Measurements from ENCODE around the gene MCF2L. TPM values are rescaled to one million over a fixed set of nuclear protein-coding genes. Genes with fewer than 3 reads are reported as not detected.

MCF2L gene
- total and polyA plus RNA-seq, 2 experiments from 2014 or later = 4.8 to 25.6 TPM

- TF ChIP-seq CTCF (conservative IDR thresholded peaks at IDR 0.05; ENCODE audit: low read depth in 2 of 2) = no peak
- TF ChIP-seq JUNB (IDR thresholded peaks at IDR 0.05; ENCODE audit: unreplicated experiment) = no peak
- TF ChIP-seq ETS1 (IDR thresholded peaks at IDR 0.05) = no peak
- TF ChIP-seq, protein P1, sequence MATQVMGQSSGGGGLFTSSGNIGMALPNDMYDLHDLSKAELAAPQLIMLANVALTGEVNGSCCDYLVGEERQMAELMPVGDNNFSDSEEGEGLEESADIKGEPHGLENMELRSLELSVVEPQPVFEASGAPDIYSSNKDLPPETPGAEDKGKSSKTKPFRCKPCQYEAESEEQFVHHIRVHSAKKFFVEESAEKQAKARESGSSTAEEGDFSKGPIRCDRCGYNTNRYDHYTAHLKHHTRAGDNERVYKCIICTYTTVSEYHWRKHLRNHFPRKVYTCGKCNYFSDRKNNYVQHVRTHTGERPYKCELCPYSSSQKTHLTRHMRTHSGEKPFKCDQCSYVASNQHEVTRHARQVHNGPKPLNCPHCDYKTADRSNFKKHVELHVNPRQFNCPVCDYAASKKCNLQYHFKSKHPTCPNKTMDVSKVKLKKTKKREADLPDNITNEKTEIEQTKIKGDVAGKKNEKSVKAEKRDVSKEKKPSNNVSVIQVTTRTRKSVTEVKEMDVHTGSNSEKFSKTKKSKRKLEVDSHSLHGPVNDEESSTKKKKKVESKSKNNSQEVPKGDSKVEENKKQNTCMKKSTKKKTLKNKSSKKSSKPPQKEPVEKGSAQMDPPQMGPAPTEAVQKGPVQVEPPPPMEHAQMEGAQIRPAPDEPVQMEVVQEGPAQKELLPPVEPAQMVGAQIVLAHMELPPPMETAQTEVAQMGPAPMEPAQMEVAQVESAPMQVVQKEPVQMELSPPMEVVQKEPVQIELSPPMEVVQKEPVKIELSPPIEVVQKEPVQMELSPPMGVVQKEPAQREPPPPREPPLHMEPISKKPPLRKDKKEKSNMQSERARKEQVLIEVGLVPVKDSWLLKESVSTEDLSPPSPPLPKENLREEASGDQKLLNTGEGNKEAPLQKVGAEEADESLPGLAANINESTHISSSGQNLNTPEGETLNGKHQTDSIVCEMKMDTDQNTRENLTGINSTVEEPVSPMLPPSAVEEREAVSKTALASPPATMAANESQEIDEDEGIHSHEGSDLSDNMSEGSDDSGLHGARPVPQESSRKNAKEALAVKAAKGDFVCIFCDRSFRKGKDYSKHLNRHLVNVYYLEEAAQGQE (IDR thresholded peaks at IDR 0.05; ENCODE audit: unreplicated experiment) = no peak
- no peak for TF ChIP-seq STAT1 (IDR thresholded peaks at IDR 0.05; ENCODE audit: unreplicated experiment)
- no peak for TF ChIP-seq ZNF331 (CRISPR knock-in tag; IDR thresholded peaks at IDR 0.05; ENCODE audit: low read depth)
- no peak for TF ChIP-seq EZH2phosphoT487 (IDR thresholded peaks at IDR 0.05; ENCODE audit: unreplicated experiment)
- TF ChIP-seq CREB1 (CRISPR knock-in tag; IDR thresholded peaks at IDR 0.05; ENCODE audit: low read depth) = no peak
Observed at GRCh38 chr13:112995395-112996191, 26.6 kb downstream of the MCF2L start (continued).

DNA sequence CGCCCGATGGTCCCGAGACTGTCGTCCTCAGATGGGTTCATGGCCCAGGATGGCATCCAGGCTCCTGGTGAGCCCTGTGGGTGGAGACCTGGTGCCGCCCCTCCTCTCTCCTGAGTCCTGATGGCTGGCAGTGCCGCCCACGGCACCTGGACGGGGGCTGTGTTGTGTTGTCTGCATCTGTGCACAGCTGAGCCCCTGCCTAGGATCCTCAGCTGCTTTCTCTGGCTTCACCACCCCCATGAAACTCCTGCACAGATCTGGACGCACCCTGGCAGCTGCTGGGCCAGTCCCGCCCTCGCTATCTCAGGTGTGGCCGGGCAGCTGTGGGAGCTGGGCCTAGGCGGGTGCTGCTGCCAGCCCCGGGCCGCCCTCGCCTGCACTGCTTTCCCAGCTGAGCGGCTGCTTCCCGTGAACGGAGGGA, 27.7 kb downstream of the MCF2L start:
- Histone ChIP-seq H3K79me2 (replicated peaks; ENCODE audit: insufficient read depth) (no peaks in the 10 kb centered on the region), H3K4me2 (no peak overlapping the region), H4K20me1 (replicated peaks; ENCODE audit: insufficient read depth) (no peaks in the 10 kb centered on the region), H3K27ac (ENCODE audit: low read depth) (no peak overlapping the region), H3K27me3 (ENCODE audit: insufficient read depth) (no peaks in the 10 kb centered on the region), H3K4me1 (ENCODE audit: insufficient read depth) (no peaks in the 10 kb centered on the region), H3K9me2 (ENCODE audit: insufficient read depth) (no peaks in the 10 kb centered on the region), H3K36me3 (ENCODE audit: insufficient read depth) (no peaks in the 10 kb centered on the region), H2AFZ (no peak overlapping the region), H3F3A (replicated peaks; ENCODE audit: low read depth) (no peaks in the 10 kb centered on the region), H3K4me3 (no peak overlapping the region)
- Mint-ChIP-seq H3K27ac (no peak overlapping the region), H3K9me3 (no peaks in the 10 kb centered on the region; the same call in 2 of the 3 replicates), H3K36me3 (ENCODE audit: low read depth) (no peaks in the 10 kb centered on the region), H3K27me3 (ENCODE audit: insufficient read depth, low read depth, poor library complexity) (peaks cover 12% of the 10 kb centered on the region), H3K4me1 (peaks cover 2% of the 10 kb centered on the region; the same call in 1 of the 3 replicates), H3K4me3 (no peak overlapping the region)
- ATAC-seq = no peak
- DNase-seq (ENCODE audit: low spot score) = no peak
- TF ChIP-seq CTCF (conservative IDR thresholded peaks at IDR 0.05; ENCODE audit: low read depth in 2 of 2) (no peak), EZH2 (IDR thresholded peaks at IDR 0.05; ENCODE audit: low read depth, unreplicated experiment) (no peak), JUNB (IDR thresholded peaks at IDR 0.05; ENCODE audit: unreplicated experiment) (no peak), POLR2AphosphoS5 (IDR thresholded peaks at IDR 0.05; ENCODE audit: low read depth) (no peak), ZNF331 (CRISPR knock-in tag; IDR thresholded peaks at IDR 0.05; ENCODE audit: low read depth) (no peak), CREB1 (CRISPR knock-in tag; IDR thresholded peaks at IDR 0.05; ENCODE audit: low read depth) (no peak), ZNF114 (CRISPR knock-in tag; IDR thresholded peaks at IDR 0.05) (no peak), ETS1 (IDR thresholded peaks at IDR 0.05) (no peak)
- TF ChIP-seq, protein P1 (IDR thresholded peaks at IDR 0.05; ENCODE audit: unreplicated experiment) = no peak
